Endodermal cell (in vitro differentiated cells): ENCODE data around the gene MAPK8. TPM values are rescaled to one million over a fixed set of nuclear protein-coding genes. Genes with fewer than 3 reads are reported as not detected.

Experiments used
- DNase-seq: peaks from one replicate; pipeline ENCODE4 v3.0.0-alpha.2; 2017
- H3K27ac ChIP-seq: 2 replicates; pipeline ENCODE4 v1.5.1; 2013; ENCODE audit warnings: mild to moderate bottlenecking, low read depth, low read length, moderate library complexity
- H3K27me3 ChIP-seq: 2 replicates; pipeline ENCODE4 v1.6.1; 2013; ENCODE audit warnings: mild to moderate bottlenecking, low read length, moderate library complexity; ENCODE audit not compliant: insufficient read depth, control insufficient read depth, poor library complexity, severe bottlenecking
- H3K36me3 ChIP-seq: 2 replicates; pipeline ENCODE4 v1.7.0; 2013; ENCODE audit warnings: mild to moderate bottlenecking, low read length, moderate library complexity; ENCODE audit not compliant: control insufficient read depth, insufficient read depth
- H3K4me1 ChIP-seq: one replicate; pipeline ENCODE4 v1.7.0; 2013; ENCODE audit warnings: low read length; ENCODE audit not compliant: control insufficient read depth, insufficient read depth
- H3K4me3 ChIP-seq: 2 replicates; pipeline ENCODE4 v1.5.1; 2013; ENCODE audit warnings: mild to moderate bottlenecking, low read length, moderate library complexity
- H3K9ac ChIP-seq: 2 replicates; pipeline ENCODE4 v1.6.1; 2013; ENCODE audit warnings: mild to moderate bottlenecking, low read length, moderate library complexity; ENCODE audit not compliant: poor library complexity, severe bottlenecking; ENCODE audit errors: extremely low read depth
- H3K9me3 ChIP-seq: 2 replicates; pipeline ENCODE4 v1.6.1; 2013; ENCODE audit warnings: mild to moderate bottlenecking, low read length, moderate library complexity; ENCODE audit not compliant: control insufficient read depth
- H3K27ac Mint-ChIP-seq: 2 replicates; pipeline ENCODE4 v1.8.0; 2020; ENCODE audit warnings: mixed read lengths
- H3K27me3 Mint-ChIP-seq: 2 replicates; pipeline ENCODE4 v1.8.0; 2021; ENCODE audit warnings: mild to moderate bottlenecking, mixed read lengths; ENCODE audit not compliant: insufficient read depth
- H3K36me3 Mint-ChIP-seq: 2 replicates; pipeline ENCODE4 v1.8.0; 2020; ENCODE audit warnings: low read depth, mixed read lengths
- H3K4me1 Mint-ChIP-seq: 2 replicates; pipeline ENCODE4 v1.8.0; 2020; ENCODE audit warnings: mixed read lengths
- H3K4me3 Mint-ChIP-seq: 2 replicates; pipeline ENCODE4 v1.8.0; 2020; ENCODE audit warnings: mild to moderate bottlenecking, moderate library complexity, mixed read lengths
- H3K9me3 Mint-ChIP-seq: 2 replicates; pipeline ENCODE4 v1.8.0; 2020; ENCODE audit warnings: mild to moderate bottlenecking, mixed read lengths
- CTCF ChIP-seq: fragments of 200-600 bp; sonication (generic); conservative IDR thresholded peaks from 2 replicates; pipeline ENCODE4 v1.5.0; 2021; ENCODE audit warnings: antibody characterized with exemption, mild to moderate bottlenecking
- WGBS, 2 experiments: methylation state at CpG; one replicate each; pipeline versions ENCODE4 v1.1.5 to v1.1.7; 2013; ENCODE audit warnings: missing lambda C conversion rate in 2 of 2, mixed read lengths in 1 of 2; ENCODE audit not compliant: insufficient coverage in 1 of 2, insufficient read length in 1 of 2; 5-methylcytosine and 5-hydroxymethylcytosine counted together
- total RNA-seq, 2 donors: library from RNA; stranded (reverse); fragmentation: NEBNext Ultra II Directional in 1 of 2; extraction: Animal tissue kit (Norgen Biotek cat#: 25700) in 1 of 2; gene quantifications; 2 replicates in 1 of 2; 3 replicates in 1 of 2; pipeline ENCODE4 v1.2.1, GENCODE V29; 2021

MAPK8 gene
- total RNA-seq, 2 donors from 2014 or later = 84.2 to 146 TPM

GRCh38 chr10:48353246-48353645 lies 46.8 kb downstream of the MAPK8 start:
- no peaks in the 10 kb centered on the region for H3K36me3 ChIP-seq
- H3K27ac ChIP-seq = no peak overlapping the region
- no peaks in the 10 kb centered on the region for H3K9me3 ChIP-seq
- DNase-seq = no peak
- H3K4me3 ChIP-seq = no peak overlapping the region
- H3K27me3 ChIP-seq = no peaks in the 10 kb centered on the region
- Mint-ChIP-seq H3K27me3 (no peaks in the 10 kb centered on the region), H3K4me3 (no peak overlapping the region), H3K36me3 (peaks cover 17% of the 10 kb centered on the region), H3K9me3 (peaks cover 12% of the 10 kb centered on the region), H3K4me1 (peaks cover 11% of the 10 kb centered on the region), H3K27ac (no peak overlapping the region)
- no peaks in the 10 kb centered on the region for H3K4me1 ChIP-seq
- no peak for TF ChIP-seq CTCF
- WGBS, 2 experiments = 89 to 92% methylated on average over 2 of the region's 2 CpGs
- no peak overlapping the region for H3K9ac ChIP-seq

- no peak for TF ChIP-seq CTCF
- Histone ChIP-seq H3K27ac (no peak overlapping the region), H3K4me3 (no peak overlapping the region), H3K9me3 (no peaks in the 10 kb centered on the region), H3K4me1 (no peaks in the 10 kb centered on the region), H3K9ac (no peak overlapping the region), H3K27me3 (no peaks in the 10 kb centered on the region), H3K36me3 (no peaks in the 10 kb centered on the region)
- DNase-seq = no peak
- 67 to 94% methylated on average over 3 to 4 of the region's 5 CpGs for WGBS, 2 experiments
- H3K27ac Mint-ChIP-seq = no peak overlapping the region
- H3K27me3 Mint-ChIP-seq = no peaks in the 10 kb centered on the region
- H3K9me3 Mint-ChIP-seq = peaks cover 2% of the 10 kb centered on the region
- no peak overlapping the region for H3K4me3 Mint-ChIP-seq
- H3K4me1 Mint-ChIP-seq = peaks cover 16% of the 10 kb centered on the region
- peaks cover 4% of the 10 kb centered on the region for H3K36me3 Mint-ChIP-seq
Measured at GRCh38 chr10:48357631-48358030, 51.2 kb downstream of the MAPK8 start.

GRCh38 chr10:48358162-48358561 lies 51.7 kb downstream of the MAPK8 start:
- Histone ChIP-seq H3K4me3 (no peak overlapping the region), H3K36me3 (no peaks in the 10 kb centered on the region), H3K4me1 (no peaks in the 10 kb centered on the region), H3K9ac (no peak overlapping the region), H3K27me3 (no peaks in the 10 kb centered on the region), H3K27ac (no peak overlapping the region), H3K9me3 (no peaks in the 10 kb centered on the region)
- no peak overlapping the region for H3K27ac Mint-ChIP-seq
- H3K9me3 Mint-ChIP-seq = peaks cover 2% of the 10 kb centered on the region
- WGBS, 2 experiments = 100% methylated on average over 1 of the region's 1 CpG; no CpG with 5 or more reads in 1 of the 2 experiments
- no peak overlapping the region for H3K4me3 Mint-ChIP-seq
- no peak for TF ChIP-seq CTCF
- H3K4me1 Mint-ChIP-seq = peaks cover 16% of the 10 kb centered on the region
- H3K36me3 Mint-ChIP-seq = peaks cover 4% of the 10 kb centered on the region
- no peaks in the 10 kb centered on the region for H3K27me3 Mint-ChIP-seq
- DNase-seq = no peak
